Osteocyte (in vitro differentiated cells): Measurements from ENCODE around the gene DIO3. TPM values are rescaled to one million over a fixed set of nuclear protein-coding genes. Genes with fewer than 3 reads are reported as not detected.

Experiments
- DNase-seq: peaks from one replicate; pipeline ENCODE4 v3.0.0; 2021; ENCODE audit warnings: mixed read lengths; ENCODE audit not compliant: unreplicated experiment; ENCODE audit errors: extremely low spot score
- H3K27ac Mint-ChIP-seq: one replicate; pipeline ENCODE4 v1.8.0; 2021; ENCODE audit warnings: mild to moderate bottlenecking, mixed read lengths; ENCODE audit not compliant: unreplicated experiment
- H3K27me3 Mint-ChIP-seq: one replicate; pipeline ENCODE4 v1.8.0; 2021; ENCODE audit warnings: mixed read lengths; ENCODE audit not compliant: unreplicated experiment
- H3K36me3 Mint-ChIP-seq: one replicate; pipeline ENCODE4 v1.8.0; 2021; ENCODE audit warnings: mixed read lengths; ENCODE audit not compliant: unreplicated experiment
- H3K4me1 Mint-ChIP-seq: one replicate; pipeline ENCODE4 v1.8.0; 2021; ENCODE audit warnings: mixed read lengths; ENCODE audit not compliant: unreplicated experiment
- H3K4me3 Mint-ChIP-seq: one replicate; pipeline ENCODE4 v1.8.0; 2021; ENCODE audit warnings: mild to moderate bottlenecking, moderate library complexity, mixed read lengths; ENCODE audit not compliant: unreplicated experiment
- H3K9me3 Mint-ChIP-seq: one replicate; pipeline ENCODE4 v1.8.0; 2021; ENCODE audit warnings: mixed read lengths; ENCODE audit not compliant: unreplicated experiment
- total RNA-seq: library from RNA; stranded (reverse); gene quantifications from 2 replicates; pipeline ENCODE4 v1.2.1, GENCODE V29; 2021
- TF ChIP-seq, protein P1 (sequence below): fragments of 200-600 bp; sonication (generic); IDR thresholded peaks from 2 replicates; pipeline ENCODE4 v1.5.0; 2021; ENCODE audit warnings: antibody characterized with exemption, mild to moderate bottlenecking, moderate library complexity

The DIO3 gene
- total RNA-seq, 1 donor from 2014 or later = 0.43 TPM

DNA sequence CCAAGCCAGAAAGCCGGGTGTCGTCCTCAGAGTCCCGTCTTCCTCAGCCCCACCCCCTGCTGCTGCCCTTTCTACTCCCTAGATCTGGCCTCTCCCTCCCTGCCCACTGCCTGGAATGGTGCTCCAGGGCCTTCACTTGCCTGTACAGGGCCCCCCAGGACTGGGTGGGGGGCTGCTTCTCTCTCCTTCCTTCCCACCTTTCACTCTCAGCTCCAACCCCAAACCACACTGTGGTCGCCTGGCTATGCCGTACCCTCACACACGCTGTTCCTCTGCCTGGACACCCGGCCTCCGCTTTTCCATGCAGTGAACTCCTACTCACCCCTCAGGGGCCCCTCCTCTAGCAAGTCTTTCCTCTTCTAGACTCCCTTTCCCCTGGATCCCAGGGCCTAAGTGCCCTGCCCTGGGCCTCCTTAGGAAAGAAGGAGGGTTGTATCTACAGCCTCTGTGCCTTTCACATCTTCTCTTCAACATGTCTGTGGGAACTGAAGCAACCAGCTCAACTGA is 25.5 kb upstream of the DIO3 start:
- Mint-ChIP-seq H3K4me1 (no peaks in the 10 kb centered on the region), H3K9me3 (no peaks in the 10 kb centered on the region), H3K27me3 (peaks cover 8% of the 10 kb centered on the region), H3K4me3 (no peak overlapping the region), H3K27ac (no peak overlapping the region), H3K36me3 (no peaks in the 10 kb centered on the region)
- DNase-seq = no peak
- TF ChIP-seq, protein P1, sequence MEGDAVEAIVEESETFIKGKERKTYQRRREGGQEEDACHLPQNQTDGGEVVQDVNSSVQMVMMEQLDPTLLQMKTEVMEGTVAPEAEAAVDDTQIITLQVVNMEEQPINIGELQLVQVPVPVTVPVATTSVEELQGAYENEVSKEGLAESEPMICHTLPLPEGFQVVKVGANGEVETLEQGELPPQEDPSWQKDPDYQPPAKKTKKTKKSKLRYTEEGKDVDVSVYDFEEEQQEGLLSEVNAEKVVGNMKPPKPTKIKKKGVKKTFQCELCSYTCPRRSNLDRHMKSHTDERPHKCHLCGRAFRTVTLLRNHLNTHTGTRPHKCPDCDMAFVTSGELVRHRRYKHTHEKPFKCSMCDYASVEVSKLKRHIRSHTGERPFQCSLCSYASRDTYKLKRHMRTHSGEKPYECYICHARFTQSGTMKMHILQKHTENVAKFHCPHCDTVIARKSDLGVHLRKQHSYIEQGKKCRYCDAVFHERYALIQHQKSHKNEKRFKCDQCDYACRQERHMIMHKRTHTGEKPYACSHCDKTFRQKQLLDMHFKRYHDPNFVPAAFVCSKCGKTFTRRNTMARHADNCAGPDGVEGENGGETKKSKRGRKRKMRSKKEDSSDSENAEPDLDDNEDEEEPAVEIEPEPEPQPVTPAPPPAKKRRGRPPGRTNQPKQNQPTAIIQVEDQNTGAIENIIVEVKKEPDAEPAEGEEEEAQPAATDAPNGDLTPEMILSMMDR = no peak

DNA sequence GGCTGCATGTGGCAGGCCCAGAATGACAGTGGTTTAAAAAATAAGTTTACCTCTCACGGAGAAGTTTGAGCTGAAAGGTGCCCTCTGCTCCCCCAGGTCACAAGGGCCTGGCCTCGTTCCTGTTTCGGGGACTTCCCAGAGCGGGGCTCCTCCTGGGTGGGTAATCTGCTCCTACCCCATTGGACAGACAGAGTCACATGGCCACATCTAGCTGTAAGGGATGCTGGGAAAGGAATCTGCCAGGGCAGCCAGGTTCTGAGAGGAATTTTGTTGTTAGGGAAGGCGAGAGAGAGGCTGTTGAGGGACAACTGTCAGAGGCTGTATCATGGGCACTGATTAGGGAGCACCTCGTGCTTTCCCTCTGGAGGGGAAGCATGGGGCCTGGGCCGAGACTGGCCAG is 24.0 kb upstream of the DIO3 start:
- no peak overlapping the region for H3K27ac Mint-ChIP-seq
- H3K36me3 Mint-ChIP-seq = no peaks in the 10 kb centered on the region
- no peak overlapping the region for H3K4me3 Mint-ChIP-seq
- H3K27me3 Mint-ChIP-seq = peaks cover 8% of the 10 kb centered on the region
- no peak for DNase-seq
- H3K9me3 Mint-ChIP-seq = no peaks in the 10 kb centered on the region
- TF ChIP-seq, protein P1 = no peak
- H3K4me1 Mint-ChIP-seq = no peaks in the 10 kb centered on the region

DNA sequence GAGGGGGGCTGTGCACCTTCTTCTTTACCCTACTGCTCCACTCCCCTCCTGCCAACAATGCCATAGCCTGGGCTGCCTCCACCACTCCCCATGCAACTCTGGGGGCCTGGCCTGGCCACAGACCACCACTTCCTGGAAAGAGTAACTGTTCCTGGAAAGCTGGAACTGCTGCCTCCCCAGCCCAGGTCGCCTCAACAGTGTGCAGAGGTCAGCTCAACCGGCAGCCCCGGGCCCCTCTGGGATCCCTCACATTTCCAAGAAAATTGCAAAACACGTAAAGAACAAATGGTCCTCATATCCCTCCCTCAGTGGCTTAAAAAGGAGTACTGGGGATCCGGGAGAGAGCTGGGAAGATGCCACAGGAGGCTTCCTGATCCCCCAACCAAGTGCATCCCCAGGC is 22.4 kb upstream of the DIO3 start:
- no peaks in the 10 kb centered on the region for H3K36me3 Mint-ChIP-seq
- H3K27me3 Mint-ChIP-seq = peaks cover 5% of the 10 kb centered on the region
- TF ChIP-seq, protein P1 = no peak
- peaks cover 4% of the 10 kb centered on the region for H3K9me3 Mint-ChIP-seq
- no peak for DNase-seq
- no peak overlapping the region for H3K4me3 Mint-ChIP-seq
- H3K4me1 Mint-ChIP-seq = no peaks in the 10 kb centered on the region
- no peak overlapping the region for H3K27ac Mint-ChIP-seq

DNA sequence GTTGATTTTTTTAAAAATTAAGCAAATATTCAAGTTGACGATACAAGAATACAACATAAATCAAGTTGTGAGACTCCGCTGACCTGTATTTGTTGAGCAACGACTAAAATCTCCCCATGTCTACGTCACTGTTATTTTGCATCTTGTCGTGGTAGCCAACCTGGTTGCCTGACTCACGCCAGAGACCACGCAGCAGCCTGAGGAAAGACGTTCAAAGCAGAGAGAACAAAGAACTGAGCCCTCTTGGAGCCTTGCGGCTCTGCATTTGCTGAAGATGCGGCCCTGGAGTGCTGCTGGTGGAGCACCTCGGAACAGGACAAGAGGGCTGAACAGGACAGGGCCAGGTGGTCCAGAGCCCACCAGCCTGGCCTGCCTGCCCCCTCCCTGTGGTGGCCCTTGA is 21.4 kb upstream of the DIO3 start:
- peaks cover 5% of the 10 kb centered on the region for H3K27me3 Mint-ChIP-seq
- DNase-seq = no peak
- no peak overlapping the region for H3K4me3 Mint-ChIP-seq
- no peaks in the 10 kb centered on the region for H3K36me3 Mint-ChIP-seq
- H3K4me1 Mint-ChIP-seq = no peaks in the 10 kb centered on the region
- peaks cover 11% of the 10 kb centered on the region for H3K9me3 Mint-ChIP-seq
- no peak overlapping the region for H3K27ac Mint-ChIP-seq
- TF ChIP-seq, protein P1 = no peak

DNA sequence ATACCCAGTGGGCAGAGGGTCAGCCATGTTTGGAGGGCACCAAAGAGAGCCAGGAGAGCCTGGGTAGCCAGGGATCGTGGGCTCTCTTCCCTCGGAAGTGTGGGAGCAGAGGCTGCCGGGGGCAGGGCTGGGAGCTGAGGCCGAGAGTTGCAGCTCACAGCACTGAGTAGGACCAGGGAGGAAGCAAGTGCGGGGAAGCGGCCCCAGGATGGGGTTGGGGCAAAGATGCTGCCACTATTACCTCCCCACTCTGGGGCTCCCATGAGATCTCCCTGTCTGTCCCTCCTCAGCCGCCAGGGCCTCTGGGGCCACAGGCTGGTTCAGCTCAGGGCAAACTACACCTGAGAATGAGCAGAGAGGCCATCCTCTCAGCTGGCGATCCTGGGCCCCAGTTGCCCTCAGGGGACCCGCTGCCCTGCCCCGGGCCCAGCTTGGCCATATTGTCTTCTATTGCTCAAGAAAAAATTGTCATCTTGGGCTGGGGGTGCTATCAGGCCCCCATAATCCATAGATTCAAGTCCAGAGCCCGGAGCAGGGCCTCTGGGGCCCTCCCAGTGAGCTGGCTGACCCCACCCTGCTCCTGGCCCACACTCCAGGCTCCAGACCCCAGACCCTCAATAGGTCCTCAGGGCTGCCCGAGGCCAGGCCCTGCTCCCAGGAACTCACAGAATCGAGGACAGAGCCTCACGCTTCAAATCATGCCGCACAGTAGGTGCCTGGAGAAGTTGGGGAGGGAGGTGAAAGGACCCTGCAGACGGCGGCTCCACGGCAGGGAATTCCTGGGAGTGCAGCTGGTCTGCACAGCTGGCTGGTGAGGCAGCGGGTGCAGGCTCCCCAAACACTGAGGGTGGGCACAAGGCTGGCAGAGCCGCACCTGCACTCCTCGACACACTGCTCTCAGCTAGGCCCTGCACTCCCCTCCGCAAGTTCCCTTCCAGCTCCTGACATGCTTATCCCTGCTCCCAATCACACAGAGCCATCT is 20.5 kb upstream of the DIO3 start:
- H3K4me1 Mint-ChIP-seq = no peaks in the 10 kb centered on the region
- peaks cover 3% of the 10 kb centered on the region for H3K27me3 Mint-ChIP-seq
- no peak overlapping the region for H3K27ac Mint-ChIP-seq
- peaks cover 11% of the 10 kb centered on the region for H3K9me3 Mint-ChIP-seq
- no peaks in the 10 kb centered on the region for H3K36me3 Mint-ChIP-seq
- TF ChIP-seq, protein P1 = no peak
- DNase-seq = no peak
- H3K4me3 Mint-ChIP-seq = no peak overlapping the region
